CD8-positive, alpha-beta memory T cell (primary cell): ENCODE data around the gene TPGS1. TPM values are rescaled to one million over a fixed set of nuclear protein-coding genes. Genes with fewer than 3 reads are reported as not detected.

Experiments used
- CTCF ChIA-PET: fragments of 350-600 bp; sonication (Branson Sonifier 250); formaldehyde crosslinking; loops from one replicate; lab custom pipeline; 2021; ENCODE audit warnings: antibody characterized with exemption; lab: Charles Lee
- POLR2A ChIA-PET: fragments of 350-600 bp; sonication (Branson Sonifier 250); formaldehyde crosslinking; loops from one replicate; lab custom pipeline; 2021; ENCODE audit warnings: antibody characterized with exemption; lab: Charles Lee
- DNase-seq, 5 donors: peaks; one replicate each; pipeline versions ENCODE4 v3.0.0 to v3.0.0-alpha.2; 2020 to 2022; ENCODE audit warnings: mixed read lengths in 1 of 5
- H3K27ac ChIP-seq: one replicate; pipeline ENCODE4 v1.7.0; 2013; ENCODE audit warnings: low read depth, mild to moderate bottlenecking, low read length, moderate library complexity
- H3K27me3 ChIP-seq: 2 replicates; pipeline ENCODE4 v1.7.0; 2013; ENCODE audit warnings: low read length, mild to moderate bottlenecking; ENCODE audit not compliant: insufficient read depth, poor library complexity, severe bottlenecking
- H3K36me3 ChIP-seq: 2 replicates; pipeline ENCODE4 v1.7.0; 2013; ENCODE audit warnings: mild to moderate bottlenecking, low read length, moderate library complexity; ENCODE audit not compliant: insufficient read depth
- H3K4me1 ChIP-seq: 2 replicates; pipeline ENCODE4 v1.7.0; 2013; ENCODE audit warnings: mild to moderate bottlenecking, low read length, moderate library complexity; ENCODE audit not compliant: insufficient read depth
- H3K4me3 ChIP-seq: 2 replicates; pipeline ENCODE4 v1.7.0; 2013; ENCODE audit warnings: mild to moderate bottlenecking, low read length
- H3K9me3 ChIP-seq: 2 replicates; pipeline ENCODE4 v1.7.0; 2013; ENCODE audit warnings: mild to moderate bottlenecking, low read length
- H3K27ac Mint-ChIP-seq, 8 donors: one replicate each; pipeline ENCODE4 v1.8.0; 2020 to 2021; ENCODE audit warnings: mixed read lengths in 8 of 8, mild to moderate bottlenecking in 6 of 8, inconsistent platforms in 3 of 8, moderate library complexity in 3 of 8
- H3K27me3 Mint-ChIP-seq, 2 donors: one replicate each; pipeline ENCODE4 v1.8.0; 2020 to 2021; ENCODE audit warnings: mixed read lengths in 2 of 2, mild to moderate bottlenecking in 1 of 2, moderate library complexity in 1 of 2
- H3K36me3 Mint-ChIP-seq, 3 donors: one replicate each; pipeline ENCODE4 v1.8.0; 2020 to 2021; ENCODE audit warnings: mixed read lengths in 3 of 3, inconsistent platforms in 1 of 3, mild to moderate bottlenecking in 1 of 3
- H3K4me1 Mint-ChIP-seq, 3 donors: one replicate each; pipeline ENCODE4 v1.8.0; 2020 to 2021; ENCODE audit warnings: mixed read lengths in 3 of 3, inconsistent platforms in 1 of 3, mild to moderate bottlenecking in 1 of 3
- H3K4me3 Mint-ChIP-seq, 7 donors: one replicate each; pipeline ENCODE4 v1.8.0; 2020 to 2021; ENCODE audit warnings: mixed read lengths in 7 of 7, mild to moderate bottlenecking in 6 of 7, moderate library complexity in 4 of 7, inconsistent platforms in 2 of 7
- H3K9me3 Mint-ChIP-seq, 5 donors: one replicate each; pipeline ENCODE4 v1.8.0; 2020 to 2022; ENCODE audit warnings: mixed read lengths in 5 of 5, mild to moderate bottlenecking in 3 of 5, moderate library complexity in 2 of 5, inconsistent platforms in 1 of 5
- polyA plus RNA-seq: library from polyadenylated mRNA; unstranded; fragments of 300-500 nt; fragmentation: Illumina TruSeq; gene quantifications from one replicate; pipeline ENCODE4 v1.2.3, GENCODE V29; 2021
- total RNA-seq, 2 experiments: library from RNA; stranded (reverse); gene quantifications; one replicate each; pipeline ENCODE4 v1.2.3, GENCODE V29; 2021

Gene TPGS1
- total and polyA plus RNA-seq, 3 experiments from 2014 or later: 18.6 to 50.3 (median 20.0) TPM

DNA sequence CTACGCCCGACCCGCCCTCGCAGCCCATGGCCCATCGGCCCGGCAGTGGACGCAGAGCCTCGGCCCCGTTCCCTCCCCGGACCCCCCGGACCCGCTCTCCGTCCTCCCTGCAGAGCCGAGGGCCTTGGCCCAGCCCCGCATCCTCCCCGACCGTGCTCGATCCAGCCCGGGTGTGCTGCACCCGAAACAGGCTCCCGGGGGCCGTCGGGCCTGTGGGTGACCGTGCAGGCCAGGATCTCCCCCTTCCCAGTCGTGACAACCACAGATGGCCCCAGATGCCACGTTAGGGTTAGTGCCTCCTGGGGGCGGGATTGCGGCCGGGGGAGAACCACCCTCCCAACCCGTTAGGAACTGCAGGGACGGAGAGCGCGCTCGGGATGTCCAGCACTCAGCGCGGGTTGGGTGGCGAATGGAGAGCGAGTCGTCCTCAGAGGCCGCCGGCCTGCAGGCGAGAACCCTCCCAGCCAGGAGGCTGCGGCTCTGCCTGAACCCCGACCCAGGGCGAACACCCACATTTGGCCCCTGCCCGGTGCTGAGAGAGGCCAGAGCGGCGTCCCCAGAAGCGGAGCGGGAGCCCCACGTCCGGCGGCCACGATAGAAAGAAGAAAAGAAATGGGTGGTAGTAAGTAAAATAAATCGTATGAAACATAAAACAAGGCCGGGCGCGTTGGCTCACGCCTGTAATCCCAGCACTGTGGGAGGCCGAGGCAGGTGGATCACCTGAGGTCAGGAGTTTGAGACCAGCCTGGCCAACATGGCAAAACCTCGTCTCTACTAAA, 17.7 kb upstream of the TPGS1 start:
- Mint-ChIP-seq H3K9me3 (no peaks in the 10 kb centered on the region), H3K27me3 (peaks cover 7 to 15% of the 10 kb centered on the region in 2 donors), H3K27ac (peak overlapping the region in 3 of 8 donors; percentile 47 to 73 (median 47)), H3K36me3 (no peaks in the 10 kb centered on the region), H3K4me1 (peaks cover 0 to 16% (median 5%) of the 10 kb centered on the region in 3 donors), H3K4me3 (peak overlapping the region; percentile 68 to 89 (median 77))
- DNase-seq: no peak
- H3K36me3 ChIP-seq: no peaks in the 10 kb centered on the region
- POLR2A ChIA-PET: interaction anchor here (0.5 to 2.3 kb wide), 4 partner anchors 17 to 82 kb away, joined by 3 to 26 read pairs (median 3); partner anchors contain the start of gene TPGS1
- CTCF ChIA-PET: interaction anchor here (0.8 to 4.6 kb wide), 6 partner anchors 8 to 21 kb away, joined by 3 to 25 read pairs (median 8); no protein-coding TSS in a partner anchor
- peak overlapping the region; percentile 16 for H3K27ac ChIP-seq
- H3K4me3 ChIP-seq: peak overlapping the region; percentile 68
- H3K27me3 ChIP-seq: no peaks in the 10 kb centered on the region
- H3K4me1 ChIP-seq: peaks cover 4% of the 10 kb centered on the region
- no peaks in the 10 kb centered on the region for H3K9me3 ChIP-seq

GRCh38 chr19:491146-491741, 16.1 kb upstream of the TPGS1 start:
- CTCF ChIA-PET: interaction anchor here (1.3 to 3.5 kb wide), 2 partner anchors 13 to 15 kb away, joined by 3 to 15 read pairs; no protein-coding TSS in a partner anchor
- Histone ChIP-seq H3K4me1 (peaks cover 4% of the 10 kb centered on the region), H3K4me3 (no peak overlapping the region), H3K36me3 (no peaks in the 10 kb centered on the region), H3K27me3 (peaks cover 6% of the 10 kb centered on the region), H3K9me3 (no peaks in the 10 kb centered on the region), H3K27ac (no peak overlapping the region)
- POLR2A ChIA-PET: interaction anchor here (1.1 kb wide), 1 partner anchor 15 kb away, joined by 5 read pairs; no protein-coding TSS in a partner anchor
- Mint-ChIP-seq H3K27ac (peak overlapping the region in 2 of 8 donors; percentile 26 to 74), H3K27me3 (peaks cover 8 to 9% of the 10 kb centered on the region in 2 donors), H3K9me3 (no peaks in the 10 kb centered on the region), H3K4me1 (peaks cover 0 to 25% (median 5%) of the 10 kb centered on the region in 3 donors), H3K4me3 (no peak overlapping the region), H3K36me3 (no peaks in the 10 kb centered on the region)
- peak in 1 of 5 donors; percentile 17 for DNase-seq

- no peaks in the 10 kb centered on the region for H3K9me3 Mint-ChIP-seq
- Histone ChIP-seq H3K4me1 (peaks cover 4% of the 10 kb centered on the region), H3K36me3 (no peaks in the 10 kb centered on the region), H3K27me3 (peaks cover 6% of the 10 kb centered on the region), H3K4me3 (no peak overlapping the region), H3K27ac (no peak overlapping the region), H3K9me3 (no peaks in the 10 kb centered on the region)
- peaks cover 0 to 25% (median 5%) of the 10 kb centered on the region in 3 donors for H3K4me1 Mint-ChIP-seq
- H3K36me3 Mint-ChIP-seq: no peaks in the 10 kb centered on the region
- peak in 3 of 5 donors; percentile 38 to 63 (median 52) for DNase-seq
- H3K4me3 Mint-ChIP-seq: no peak overlapping the region
- no peak overlapping the region for H3K27ac Mint-ChIP-seq
- peaks cover 4 to 7% of the 10 kb centered on the region in 2 donors for H3K27me3 Mint-ChIP-seq
- ChIA-PET CTCF (interaction anchor here (0.7 to 3.5 kb wide), 2 partner anchors 14 to 23 kb away, joined by 3 to 15 read pairs; no protein-coding TSS in a partner anchor), POLR2A (interaction anchor here (0.7 kb wide), 1 partner anchor 187 kb away, joined by 13 read pairs; no protein-coding TSS in a partner anchor)
These were observed 15.2 kb upstream of the TPGS1 start for GRCh38 chr19:492091-492531.

GRCh38 chr19:493391-494170, 13.7 kb upstream of the TPGS1 start:
- H3K36me3 Mint-ChIP-seq: no peaks in the 10 kb centered on the region
- H3K4me3 Mint-ChIP-seq: peak overlapping the region in 4 of 7 donors; percentile 13 to 67 (median 29)
- H3K27me3 ChIP-seq: peaks cover 12% of the 10 kb centered on the region
- peaks cover 0 to 27% (median 2%) of the 10 kb centered on the region in 3 donors for H3K4me1 Mint-ChIP-seq
- H3K27ac Mint-ChIP-seq: peak overlapping the region in 5 of 8 donors; percentile 70 to 86 (median 79)
- no peak overlapping the region for H3K27ac ChIP-seq
- no peak overlapping the region for H3K4me3 ChIP-seq
- DNase-seq: no peak
- POLR2A ChIA-PET: no interaction called here
- CTCF ChIA-PET: interaction anchor here (1.3 to 3.5 kb wide), 2 partner anchors 13 kb away, joined by 3 to 15 read pairs; no protein-coding TSS in a partner anchor
- H3K9me3 ChIP-seq: no peaks in the 10 kb centered on the region
- no peaks in the 10 kb centered on the region for H3K9me3 Mint-ChIP-seq
- peaks cover 4% of the 10 kb centered on the region for H3K4me1 ChIP-seq
- H3K36me3 ChIP-seq: no peaks in the 10 kb centered on the region
- H3K27me3 Mint-ChIP-seq: peaks cover 7% of the 10 kb centered on the region in 2 donors

DNA sequence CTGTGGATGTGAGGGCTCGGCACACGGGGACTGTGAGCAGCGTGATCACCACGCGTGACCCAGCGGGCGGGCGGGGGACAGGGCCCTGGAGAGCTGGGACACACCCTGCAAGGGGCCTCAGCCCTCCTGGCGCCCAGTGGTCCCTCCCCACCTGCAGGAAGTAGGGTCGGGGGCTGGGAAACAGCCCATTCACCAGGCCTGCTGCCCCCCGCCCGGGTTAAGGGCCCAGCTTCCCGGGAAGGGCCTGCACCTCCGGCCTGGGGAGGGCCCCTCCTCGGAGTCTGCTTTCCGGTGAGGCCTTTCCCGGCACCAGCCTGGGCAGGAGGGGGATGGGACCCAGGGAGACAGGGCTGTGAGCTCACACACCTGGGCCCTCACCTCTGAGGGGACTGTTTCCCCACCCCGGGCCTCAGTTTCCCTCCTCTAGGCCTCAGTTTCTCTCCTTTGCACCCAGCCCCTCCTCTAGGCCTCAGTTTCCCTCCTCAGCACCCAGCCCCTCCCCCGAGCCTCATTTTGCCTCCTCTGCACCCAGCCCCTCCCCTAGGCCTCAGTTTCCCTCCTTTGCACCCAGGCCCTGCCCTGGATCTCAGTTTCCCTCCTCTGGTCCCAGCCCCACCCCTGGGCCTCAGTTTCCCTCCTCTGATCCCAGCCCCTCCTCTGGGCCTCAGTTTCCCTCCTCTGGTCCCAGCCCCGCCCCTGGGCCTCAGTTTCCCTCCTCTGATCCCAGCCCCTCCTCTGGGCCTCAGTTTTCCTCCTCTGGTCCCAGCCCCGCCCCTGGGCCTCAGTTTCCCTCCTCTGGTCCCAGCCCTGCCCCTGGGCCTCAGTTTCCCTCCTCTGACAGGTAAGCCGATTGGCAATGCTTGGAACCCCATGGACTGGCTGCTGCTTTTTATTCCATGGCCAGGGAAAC, 12.9 kb upstream of the TPGS1 start:
- Histone ChIP-seq H3K4me3 (no peak overlapping the region), H3K4me1 (peaks cover 4% of the 10 kb centered on the region), H3K27ac (no peak overlapping the region), H3K36me3 (no peaks in the 10 kb centered on the region), H3K9me3 (no peaks in the 10 kb centered on the region), H3K27me3 (peaks cover 16% of the 10 kb centered on the region)
- peaks cover 12% of the 10 kb centered on the region in 2 donors for H3K27me3 Mint-ChIP-seq
- H3K4me1 Mint-ChIP-seq: peaks cover 0 to 31% (median 3%) of the 10 kb centered on the region in 3 donors
- no peak for DNase-seq
- H3K36me3 Mint-ChIP-seq: no peaks in the 10 kb centered on the region
- POLR2A ChIA-PET: no interaction called here
- H3K9me3 Mint-ChIP-seq: no peaks in the 10 kb centered on the region
- H3K27ac Mint-ChIP-seq: no peak overlapping the region
- CTCF ChIA-PET: interaction anchor here (1.2 to 1.5 kb wide), 3 partner anchors 12 to 16 kb away, joined by 3 to 12 read pairs (median 5); no protein-coding TSS in a partner anchor
- no peak overlapping the region for H3K4me3 Mint-ChIP-seq

- H3K36me3 ChIP-seq: no peaks in the 10 kb centered on the region
- H3K27ac ChIP-seq: no peak overlapping the region
- no peaks in the 10 kb centered on the region for H3K9me3 ChIP-seq
- no peaks in the 10 kb centered on the region for H3K4me1 ChIP-seq
- no peaks in the 10 kb centered on the region for H3K36me3 Mint-ChIP-seq
- no peak for DNase-seq
- peaks cover 13 to 14% of the 10 kb centered on the region in 2 donors for H3K27me3 Mint-ChIP-seq
- H3K9me3 Mint-ChIP-seq: no peaks in the 10 kb centered on the region
- peaks cover 0 to 26% (median 3%) of the 10 kb centered on the region in 3 donors for H3K4me1 Mint-ChIP-seq
- ChIA-PET CTCF (interaction anchor here (1.2 to 1.5 kb wide), 2 partner anchors 11 to 16 kb away, joined by 5 to 12 read pairs; no protein-coding TSS in a partner anchor), POLR2A (no interaction called here)
- no peak overlapping the region for H3K27ac Mint-ChIP-seq
- H3K27me3 ChIP-seq: peaks cover 16% of the 10 kb centered on the region
- no peak overlapping the region for H3K4me3 Mint-ChIP-seq
- H3K4me3 ChIP-seq: no peak overlapping the region
These were observed 12.3 kb upstream of the TPGS1 start for GRCh38 chr19:495081-495401.
